Muscle layer of colon (tissue), 2 donors: ENCODE measurements around the gene TLR2.

ENCODE experiments used
- H3K27ac ChIP-seq: one replicate; pipeline ENCODE4 v1.7.0; 2013; ENCODE audit warnings: low read depth, mild to moderate bottlenecking, low read length, moderate library complexity
- H3K27me3 ChIP-seq, 2 donors: one replicate each; pipeline ENCODE4 v1.7.0; 2013; ENCODE audit warnings: low read length in 2 of 2, mild to moderate bottlenecking in 2 of 2; ENCODE audit not compliant: insufficient read depth in 2 of 2, control insufficient read depth in 1 of 2
- H3K36me3 ChIP-seq: one replicate; pipeline ENCODE4 v1.7.0; 2013; ENCODE audit warnings: mild to moderate bottlenecking, low read length; ENCODE audit not compliant: insufficient read depth
- H3K4me1 ChIP-seq: one replicate; pipeline ENCODE4 v1.7.0; 2013; ENCODE audit warnings: mild to moderate bottlenecking, low read length; ENCODE audit not compliant: insufficient read depth
- H3K4me3 ChIP-seq, 2 donors: one replicate each; pipeline ENCODE4 v1.7.0; 2013; ENCODE audit warnings: low read length in 2 of 2, low read depth in 1 of 2, mild to moderate bottlenecking in 1 of 2, moderate library complexity in 1 of 2
- H3K9ac ChIP-seq: one replicate; pipeline ENCODE4 v1.7.0; 2013; ENCODE audit warnings: low read length
- H3K9me3 ChIP-seq: one replicate; pipeline ENCODE4 v1.7.0; 2013; ENCODE audit warnings: mild to moderate bottlenecking, low read length
- donor health status: abdominal sarcoma.
- donor health status: Adenocarcinoma of cecum.

TLR2 gene

GRCh38 chr4:153684182-153684970, at the start of gene TLR2:
Gene TLR2 (plus strand): TSS chr4:153684280. CDS start chr4:153702908, 18,628 bp downstream.
- Histone ChIP-seq H3K27me3 (no peaks in the 10 kb centered on the region), H3K36me3 (no peaks in the 10 kb centered on the region), H3K27ac (peak within 1 kb of the TSS; percentile 12), H3K4me3 (peak within 1 kb of the TSS; percentile 60 to 68), H3K9ac (no peak within 1 kb of the TSS), H3K9me3 (no peaks in the 10 kb centered on the region), H3K4me1 (no peaks in the 10 kb centered on the region)

- H3K9ac ChIP-seq: no peak overlapping the region
- H3K27me3 ChIP-seq: no peaks in the 10 kb centered on the region
- H3K4me1 ChIP-seq: no peaks in the 10 kb centered on the region
- H3K27ac ChIP-seq: no peak overlapping the region
- no peak overlapping the region for H3K4me3 ChIP-seq
- peaks cover 58% of the 10 kb centered on the region for H3K36me3 ChIP-seq
- no peaks in the 10 kb centered on the region for H3K9me3 ChIP-seq
These were observed 49.2 kb upstream of the TLR2 start for GRCh38 chr4:153634738-153635353.

DNA sequence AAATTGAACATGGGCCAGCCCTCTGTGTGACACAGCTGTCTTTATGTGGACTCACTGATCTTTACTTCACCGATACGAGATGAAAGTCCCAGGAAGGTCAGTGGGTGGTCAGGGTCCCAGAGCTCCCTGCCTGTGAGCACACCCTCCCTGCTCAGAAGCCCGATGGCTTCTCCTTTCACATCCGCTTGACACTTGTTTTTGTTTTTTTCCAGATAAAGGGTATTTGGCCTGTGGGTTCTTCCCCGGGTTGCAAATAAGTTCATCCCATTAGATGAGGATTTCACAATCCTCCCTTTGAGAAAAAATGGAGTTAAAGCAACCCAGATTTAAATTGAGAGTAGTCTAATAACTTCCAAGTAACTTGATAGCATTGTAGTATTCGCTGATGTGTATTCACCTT, 48.2 kb upstream of the TLR2 start:
- Histone ChIP-seq H3K36me3 (peaks cover 48% of the 10 kb centered on the region), H3K4me1 (no peaks in the 10 kb centered on the region), H3K9ac (no peak overlapping the region), H3K9me3 (no peaks in the 10 kb centered on the region), H3K4me3 (no peak overlapping the region), H3K27me3 (no peaks in the 10 kb centered on the region), H3K27ac (no peak overlapping the region)

DNA sequence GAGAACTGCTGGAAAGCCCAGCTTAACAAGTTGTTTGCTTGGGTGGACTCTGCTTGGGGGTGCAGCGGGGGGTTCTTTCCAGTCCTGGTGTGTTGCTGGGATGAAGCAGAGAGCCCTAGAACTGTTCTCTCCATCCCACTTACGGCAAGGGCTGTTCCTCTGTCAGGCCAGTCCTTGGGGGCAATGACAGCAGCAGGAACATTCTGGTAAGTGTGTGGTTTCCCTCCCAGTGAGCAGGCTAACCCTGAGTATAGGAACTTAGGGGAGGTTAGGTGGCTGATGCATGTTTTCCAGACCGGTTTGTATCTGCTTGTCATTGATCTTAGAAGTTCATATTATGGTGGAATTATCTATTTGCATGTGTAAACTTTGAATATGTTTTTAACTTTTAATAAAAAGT, 46.9 kb upstream of the TLR2 start:
- H3K27me3 ChIP-seq: no peaks in the 10 kb centered on the region
- peaks cover 39% of the 10 kb centered on the region for H3K36me3 ChIP-seq

DNA sequence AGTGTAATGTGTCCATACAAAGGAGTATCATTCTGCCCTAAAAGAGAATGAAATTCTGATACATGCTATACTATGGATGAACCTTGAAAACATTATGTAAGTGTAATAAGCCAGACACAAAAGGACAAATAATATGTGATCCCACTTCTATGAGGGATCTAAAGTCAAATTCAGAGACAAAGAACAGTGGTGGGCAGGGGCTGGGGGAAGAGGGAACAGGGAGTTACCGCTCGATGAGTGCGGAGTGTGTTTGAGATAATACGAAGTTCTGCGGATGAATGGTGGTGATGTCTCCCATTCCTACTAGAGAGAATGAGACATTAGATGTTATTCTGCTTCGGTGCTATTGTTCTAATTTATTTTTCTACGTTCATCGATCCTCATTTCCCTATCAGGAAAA, 46.1 kb upstream of the TLR2 start:
- H3K4me3 ChIP-seq: no peak overlapping the region
- no peaks in the 10 kb centered on the region for H3K27me3 ChIP-seq
- H3K9ac ChIP-seq: no peak overlapping the region
- no peak overlapping the region for H3K27ac ChIP-seq
- H3K9me3 ChIP-seq: no peaks in the 10 kb centered on the region
- H3K36me3 ChIP-seq: peaks cover 32% of the 10 kb centered on the region
- H3K4me1 ChIP-seq: no peaks in the 10 kb centered on the region

More for the DNA sequence above, 46.9 kb upstream of the TLR2 start:
- no peaks in the 10 kb centered on the region for H3K4me1 ChIP-seq
- H3K9me3 ChIP-seq: no peaks in the 10 kb centered on the region
- no peak overlapping the region for H3K27ac ChIP-seq
- H3K4me3 ChIP-seq: no peak overlapping the region
- H3K9ac ChIP-seq: no peak overlapping the region

- Histone ChIP-seq H3K36me3 (peaks cover 27% of the 10 kb centered on the region), H3K4me1 (no peaks in the 10 kb centered on the region), H3K4me3 (no peak overlapping the region), H3K27me3 (no peaks in the 10 kb centered on the region), H3K9me3 (no peaks in the 10 kb centered on the region), H3K27ac (no peak overlapping the region), H3K9ac (no peak overlapping the region)
These were observed 45.1 kb upstream of the TLR2 start for GRCh38 chr4:153638999-153639398.

DNA sequence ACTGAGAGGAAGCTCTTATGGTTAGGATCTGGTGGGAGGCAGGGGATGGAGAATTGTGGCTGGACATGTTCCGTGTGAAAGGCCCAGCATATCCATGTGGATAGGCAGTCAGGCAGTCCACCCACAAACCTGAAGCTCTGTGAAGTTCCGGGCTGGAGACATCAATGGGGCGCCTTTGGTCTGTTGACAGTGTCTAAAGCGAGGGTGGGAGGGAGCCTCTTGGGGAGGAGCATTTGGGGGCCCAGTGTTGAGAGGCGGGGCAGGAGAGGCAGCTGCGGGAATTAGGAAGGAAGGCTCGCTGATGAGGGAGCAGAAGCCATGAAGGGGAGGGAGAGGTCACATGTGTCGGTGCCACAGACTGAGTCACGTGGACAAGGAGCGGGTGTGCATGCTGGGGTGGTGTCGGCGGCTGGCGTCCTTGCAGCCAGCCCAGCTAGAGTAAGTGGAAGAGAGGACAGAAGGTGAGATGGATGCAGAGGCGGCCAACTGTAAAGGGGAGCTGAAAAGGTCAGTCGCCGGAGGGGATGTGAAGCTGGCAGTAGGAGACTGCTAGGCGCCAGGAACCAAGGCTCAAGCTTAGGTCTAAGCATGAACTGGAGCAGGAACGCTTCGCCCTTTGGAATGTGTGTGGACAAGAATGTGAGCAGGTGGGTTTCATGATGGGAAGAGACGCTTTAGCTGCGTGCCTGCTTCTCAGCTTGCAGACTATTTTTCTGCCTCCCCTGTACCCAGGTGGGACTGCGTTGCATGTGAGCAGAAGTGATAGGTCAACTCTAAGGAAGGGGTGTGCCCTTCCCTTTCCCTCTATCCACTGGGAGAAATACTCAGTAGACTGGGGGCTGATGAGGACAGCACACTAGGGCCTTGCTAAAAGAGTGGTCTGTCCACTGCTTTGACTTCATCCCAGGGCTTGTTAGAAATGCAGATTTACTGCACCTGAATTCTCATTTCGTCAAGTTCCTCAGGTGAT, 44.0 kb upstream of the TLR2 start:
- Histone ChIP-seq H3K4me3 (no peak overlapping the region), H3K36me3 (peaks cover 17% of the 10 kb centered on the region), H3K9ac (no peak overlapping the region), H3K9me3 (no peaks in the 10 kb centered on the region), H3K27me3 (no peaks in the 10 kb centered on the region), H3K4me1 (no peaks in the 10 kb centered on the region), H3K27ac (no peak overlapping the region)

GRCh38 chr4:153641532-153641931, 42.5 kb upstream of the TLR2 start:
- Histone ChIP-seq H3K9me3 (no peaks in the 10 kb centered on the region), H3K4me3 (no peak overlapping the region), H3K4me1 (no peaks in the 10 kb centered on the region), H3K36me3 (peaks cover 5% of the 10 kb centered on the region), H3K9ac (no peak overlapping the region), H3K27me3 (no peaks in the 10 kb centered on the region), H3K27ac (no peak overlapping the region)

GRCh38 chr4:153643406-153644383, 40.4 kb upstream of the TLR2 start:
- Histone ChIP-seq H3K36me3 (no peaks in the 10 kb centered on the region), H3K9me3 (no peaks in the 10 kb centered on the region), H3K27ac (no peak overlapping the region), H3K9ac (no peak overlapping the region), H3K4me3 (no peak overlapping the region), H3K4me1 (no peaks in the 10 kb centered on the region), H3K27me3 (no peaks in the 10 kb centered on the region)

DNA sequence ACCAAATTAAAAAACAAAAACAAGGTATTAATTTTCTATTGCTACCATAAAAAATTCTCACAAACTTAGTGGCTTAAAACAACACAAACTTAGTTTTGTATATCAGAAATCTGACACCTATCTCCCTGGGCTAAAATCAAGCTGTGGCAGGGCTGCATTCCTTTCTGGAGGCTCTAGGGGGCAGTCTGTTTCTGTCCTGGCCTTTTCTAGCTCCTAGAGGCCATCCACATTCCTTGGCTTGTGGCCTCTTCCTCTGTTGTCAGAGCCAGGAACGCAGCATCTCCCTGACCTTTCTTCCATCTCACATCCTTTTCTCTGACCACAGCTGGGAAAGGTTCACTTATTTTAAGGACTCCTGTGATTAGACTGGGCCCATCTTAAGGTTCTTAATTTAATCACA, 38.9 kb upstream of the TLR2 start:
- Histone ChIP-seq H3K4me1 (no peaks in the 10 kb centered on the region), H3K9ac (no peak overlapping the region), H3K4me3 (no peak overlapping the region), H3K36me3 (no peaks in the 10 kb centered on the region), H3K27ac (no peak overlapping the region), H3K27me3 (no peaks in the 10 kb centered on the region), H3K9me3 (no peaks in the 10 kb centered on the region)
